Prostate gland (tissue), 2 donors: ENCODE data around the gene MYL12B. TPM values are rescaled to one million over a fixed set of nuclear protein-coding genes. Genes with fewer than 3 reads are reported as not detected.
"Not testable (repeated sequence)": the region's sequence is repeated elsewhere in the genome, so short reads cannot be mapped to it uniquely, and the experiment has no call there.

Experiments
- DNase-seq: peaks from one replicate; pipeline ENCODE4 v3.0.0-alpha.2; 2019; ENCODE audit warnings: low spot score
- H3K27ac ChIP-seq, 2 donors: fragments of 200-600 bp; sonication (generic); 2 replicates each; pipeline ENCODE4 v1.5.1; 2017 to 2019
- H3K27me3 ChIP-seq: fragments of 200-600 bp; sonication (generic); replicated peaks from 2 replicates; pipeline ENCODE4 v1.5.1; 2019; ENCODE audit not compliant: insufficient read depth
- H3K36me3 ChIP-seq, 2 donors: fragments of 200-600 bp; sonication (generic); 1 replicate in 1 of 2; 2 replicates in 1 of 2; pipeline versions ENCODE4 v1.5.1 to v1.8.1; 2017 to 2019
- H3K4me1 ChIP-seq: fragments of 200-600 bp; sonication (generic); replicated peaks from 2 replicates; pipeline ENCODE4 v1.5.1; 2019
- H3K4me3 ChIP-seq, 2 donors: fragments of 200-600 bp; sonication (generic); 2 replicates each; pipeline ENCODE4 v1.5.1; 2017 to 2019
- H3K9me3 ChIP-seq: fragments of 200-600 bp; sonication (generic); 2 replicates; pipeline ENCODE4 v1.5.1; 2017
- POLR2A ChIP-seq: fragments of 450-650 bp; IDR thresholded peaks from one replicate; pipeline ENCODE4 v1.6.1; 2016; ENCODE audit warnings: antibody characterized with exemption, mild to moderate bottlenecking
- POLR2AphosphoS5 ChIP-seq: sonication (generic); formaldehyde crosslinking; IDR thresholded peaks from one replicate; pipeline ENCODE4 v1.6.1; 2017; ENCODE audit warnings: antibody characterized with exemption
- WGBS: methylation state at CpG from one replicate; pipeline ENCODE4 v1.1.5; 2018; 5-methylcytosine and 5-hydroxymethylcytosine counted together
- intact Hi-C: fragments of 100-400 bp; cut with DNase I; formaldehyde crosslinking; loops from one replicate; pipeline ENCODE4 v1.14.2; 2022
- total RNA-seq, 2 donors: library from RNA; depleted of rRNA; stranded (reverse); fragments of >200 nt; gene quantifications; one replicate each; pipeline ENCODE4 v1.1.0, GENCODE V29; 2016
- TF ChIP-seq, protein P1 (sequence below), 4 experiments: fragments of 200-600 bp in 2 of 4; fragments of 450-650 bp in 2 of 4; sonication (generic) in 2 of 4; IDR thresholded peaks; 1 replicate in 3 of 4; 2 replicates in 1 of 4; pipeline ENCODE4 v1.5.1; 2016 to 2019; ENCODE audit warnings: antibody characterized with exemption in 4 of 4, mild to moderate bottlenecking in 2 of 4, moderate library complexity in 2 of 4

Gene MYL12B
- total RNA-seq, 2 donors from 2014 or later, result 254 to 310 TPM

DNA sequence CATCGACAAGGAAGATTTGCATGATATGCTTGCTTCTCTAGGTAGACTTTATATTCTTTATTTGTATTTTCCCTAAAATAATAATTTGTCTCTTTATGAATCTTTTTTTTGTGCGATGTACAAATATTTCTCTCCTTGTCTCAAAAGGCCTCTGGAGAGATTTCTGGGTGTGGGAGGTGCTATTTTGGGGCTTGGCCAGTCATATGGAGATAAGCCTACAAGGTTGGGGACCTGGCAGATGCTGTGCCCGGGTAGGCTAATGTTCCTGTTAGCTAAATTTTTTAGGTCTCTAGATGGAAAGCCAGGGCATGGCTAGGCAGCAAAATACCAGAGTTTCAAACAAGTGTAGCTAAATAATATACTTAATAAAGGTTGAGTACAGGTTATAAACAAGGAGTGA lies 11.1 kb downstream of the MYL12B start:
- TF ChIP-seq POLR2AphosphoS5 (no peak), POLR2A (no peak)
- TF ChIP-seq, protein P1, sequence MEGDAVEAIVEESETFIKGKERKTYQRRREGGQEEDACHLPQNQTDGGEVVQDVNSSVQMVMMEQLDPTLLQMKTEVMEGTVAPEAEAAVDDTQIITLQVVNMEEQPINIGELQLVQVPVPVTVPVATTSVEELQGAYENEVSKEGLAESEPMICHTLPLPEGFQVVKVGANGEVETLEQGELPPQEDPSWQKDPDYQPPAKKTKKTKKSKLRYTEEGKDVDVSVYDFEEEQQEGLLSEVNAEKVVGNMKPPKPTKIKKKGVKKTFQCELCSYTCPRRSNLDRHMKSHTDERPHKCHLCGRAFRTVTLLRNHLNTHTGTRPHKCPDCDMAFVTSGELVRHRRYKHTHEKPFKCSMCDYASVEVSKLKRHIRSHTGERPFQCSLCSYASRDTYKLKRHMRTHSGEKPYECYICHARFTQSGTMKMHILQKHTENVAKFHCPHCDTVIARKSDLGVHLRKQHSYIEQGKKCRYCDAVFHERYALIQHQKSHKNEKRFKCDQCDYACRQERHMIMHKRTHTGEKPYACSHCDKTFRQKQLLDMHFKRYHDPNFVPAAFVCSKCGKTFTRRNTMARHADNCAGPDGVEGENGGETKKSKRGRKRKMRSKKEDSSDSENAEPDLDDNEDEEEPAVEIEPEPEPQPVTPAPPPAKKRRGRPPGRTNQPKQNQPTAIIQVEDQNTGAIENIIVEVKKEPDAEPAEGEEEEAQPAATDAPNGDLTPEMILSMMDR (IDR thresholded peaks at IDR 0.05), result no peak
- intact Hi-C loops, result no loop called here
- Histone ChIP-seq H3K4me1 (no peaks in the 10 kb centered on the region), H3K27ac (no peak overlapping the region), H3K9me3 (no peaks in the 10 kb centered on the region), H3K4me3 (no peak overlapping the region), H3K27me3 (no peaks in the 10 kb centered on the region), H3K36me3 (peaks cover 0 to 7% of the 10 kb centered on the region in 2 donors)
- no peak for DNase-seq
- WGBS, result 57% methylated on average over 3 of the region's 3 CpGs

DNA sequence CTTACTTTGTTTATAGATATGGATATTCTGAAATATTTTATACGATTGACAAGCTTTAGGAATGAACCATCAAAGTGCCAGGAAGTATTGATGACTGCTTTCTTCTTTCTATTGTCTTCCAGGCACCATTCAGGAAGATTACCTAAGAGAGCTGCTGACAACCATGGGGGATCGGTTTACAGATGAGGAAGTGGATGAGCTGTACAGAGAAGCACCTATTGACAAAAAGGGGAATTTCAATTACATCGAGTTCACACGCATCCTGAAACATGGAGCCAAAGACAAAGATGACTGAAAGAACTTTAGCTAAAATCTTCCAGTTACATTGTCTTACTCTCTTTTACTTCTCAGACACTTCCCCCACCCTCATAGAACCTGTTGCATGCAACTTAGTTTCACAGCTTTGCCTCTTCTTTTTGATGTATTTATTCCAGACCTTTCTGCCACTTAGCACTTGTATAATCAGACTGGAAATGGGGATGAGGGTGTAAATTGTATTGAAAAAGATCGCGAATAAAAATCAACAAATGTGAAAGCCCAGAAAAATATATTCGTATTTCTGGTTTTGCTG lies 15.8 kb downstream of the MYL12B start:
- H3K9me3 ChIP-seq, H3K4me3 ChIP-seq, H3K27me3 ChIP-seq, H3K27ac ChIP-seq, H3K4me1 ChIP-seq, H3K36me3 ChIP-seq, intact Hi-C loops, DNase-seq: not testable (repeated sequence)
- 74% methylated on average over 7 of the region's 7 CpGs for WGBS

DNA sequence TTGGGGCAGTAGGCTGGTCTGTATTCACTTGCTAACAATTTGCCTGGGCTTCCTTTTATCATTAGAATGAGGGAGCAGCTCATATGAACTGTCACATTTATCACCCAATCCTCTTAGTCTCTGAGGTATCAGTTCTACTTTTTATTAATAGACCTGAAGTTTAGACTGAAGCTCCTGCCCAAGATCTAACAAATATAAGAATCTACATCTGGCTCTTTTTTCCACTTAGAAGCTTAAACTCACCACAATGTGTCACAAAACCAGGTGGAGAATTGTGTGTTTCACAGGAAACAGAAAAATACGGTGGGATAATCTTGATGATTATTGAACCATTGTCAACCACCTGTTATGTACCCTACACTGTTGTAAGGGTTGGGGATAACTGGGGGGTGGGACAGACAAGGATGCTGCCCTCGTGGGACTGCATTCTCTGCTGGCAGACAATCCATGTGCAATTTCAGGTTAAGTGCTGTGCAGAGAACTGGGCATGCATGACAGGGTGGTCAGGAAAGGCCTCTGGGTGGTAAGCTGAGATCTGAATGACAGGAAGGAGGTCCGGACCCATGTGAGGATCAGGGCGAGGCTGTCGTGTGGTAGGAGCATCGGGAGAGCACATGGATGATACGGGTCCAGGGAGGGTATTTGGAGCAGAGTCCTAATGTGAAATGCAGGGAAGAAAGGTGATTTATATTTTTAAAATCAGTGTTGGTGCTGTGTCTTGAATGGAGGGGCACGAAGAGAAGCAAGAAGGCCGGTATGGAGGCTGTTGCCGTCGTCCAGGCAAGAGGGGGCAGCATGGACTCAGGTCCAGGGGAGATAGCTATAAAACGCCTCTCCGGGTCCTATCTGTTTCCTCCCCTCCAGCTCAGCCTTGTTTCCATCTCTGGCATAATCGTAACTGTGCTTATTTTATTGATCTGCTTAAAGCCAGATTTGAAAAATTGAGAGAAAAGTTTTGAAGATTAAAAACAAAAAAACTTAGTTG lies 17.6 kb downstream of the MYL12B start:
- 23% methylated on average over 14 of the region's 14 CpGs for WGBS
- TF ChIP-seq POLR2A, result no peak
- TF ChIP-seq POLR2AphosphoS5, result no peak
- TF ChIP-seq, protein P1 (IDR thresholded peaks at IDR 0.05), result no peak

DNA sequence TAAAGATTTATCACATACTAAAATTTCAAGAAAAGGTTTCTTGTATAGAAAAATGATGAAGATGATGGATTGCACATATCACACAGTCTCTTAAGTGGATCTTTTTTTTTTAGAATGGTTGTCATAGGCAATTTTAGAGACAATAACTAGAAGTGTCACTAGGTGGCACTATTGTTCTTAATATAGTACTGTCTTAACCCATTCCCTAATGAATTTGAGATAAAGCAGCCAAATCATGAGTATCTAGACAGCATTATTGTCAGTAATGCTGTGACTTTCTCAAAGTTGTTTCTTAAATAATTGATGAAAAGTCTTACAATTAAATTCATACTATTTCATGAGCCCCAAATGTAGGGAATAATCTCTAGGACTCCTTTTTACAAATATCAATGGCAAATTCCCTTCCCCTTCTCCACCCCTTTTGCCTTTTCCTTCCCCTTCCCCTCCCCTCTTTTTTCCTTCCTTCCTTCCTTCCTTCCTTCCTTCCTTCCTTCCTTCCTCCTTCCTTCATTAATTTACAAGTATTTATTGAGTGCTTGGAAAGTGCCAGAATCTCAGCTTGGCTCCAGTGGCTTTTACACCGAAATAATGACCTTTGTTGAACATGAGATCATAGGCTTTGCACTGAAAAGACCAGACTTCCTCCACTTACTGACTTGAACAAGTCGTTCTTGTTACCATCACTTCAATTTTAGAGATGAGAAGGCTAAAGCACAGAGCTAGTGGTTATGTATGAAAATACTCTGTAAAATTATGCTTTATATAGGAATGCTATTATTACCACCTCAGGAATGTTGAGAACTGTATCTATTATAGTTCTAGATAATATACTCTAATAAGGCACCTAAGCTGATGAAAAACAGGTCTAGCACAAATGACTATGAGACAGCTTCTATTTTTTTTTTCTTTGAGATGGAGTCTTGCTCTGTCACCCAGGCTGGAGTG lies 19.8 kb downstream of the MYL12B start:
- Histone ChIP-seq H3K27ac (peak overlapping the region; percentile 17 to 78), H3K4me1 (peaks cover 5% of the 10 kb centered on the region), H3K27me3 (no peaks in the 10 kb centered on the region), H3K9me3 (no peaks in the 10 kb centered on the region), H3K4me3 (no peak overlapping the region), H3K36me3 (no peaks in the 10 kb centered on the region)
- 30% methylated on average over 2 of the region's 2 CpGs for WGBS
- DNase-seq, result peak; percentile 50
- intact Hi-C loops, result loop anchor here (1.0 to 5.0 kb wide), 4 partner anchors 171 to 716 kb away; partner anchors contain the start of gene TGIF1
- TF ChIP-seq POLR2AphosphoS5, result no peak
- no peak for TF ChIP-seq POLR2A
- TF ChIP-seq, protein P1 (IDR thresholded peaks at IDR 0.05), result peak; percentile 26 to 88 (median 84)

More for the DNA sequence above, 17.6 kb downstream of the MYL12B start:
- intact Hi-C loops, result loop anchor here (5.0 kb wide), 3 partner anchors 173 to 718 kb away; partner anchors contain the start of gene TGIF1
- H3K9me3 ChIP-seq, result no peaks in the 10 kb centered on the region
- DNase-seq, result no peak
- peaks cover 0 to 7% of the 10 kb centered on the region in 2 donors for H3K36me3 ChIP-seq
- no peak overlapping the region for H3K27ac ChIP-seq
- no peak overlapping the region for H3K4me3 ChIP-seq
- H3K27me3 ChIP-seq, result no peaks in the 10 kb centered on the region
- H3K4me1 ChIP-seq, result peaks cover 5% of the 10 kb centered on the region
